GM12874 (cell line): ENCODE data around the gene CLDN9.

Source experiments
- CTCF ChIP-seq: IDR thresholded peaks from 2 replicates; pipeline ENCODE4 v1.5.1; 2011; ENCODE audit warnings: low read depth, mild to moderate bottlenecking, control low read depth, low read length, moderate library complexity; ENCODE audit not compliant: insufficient read depth

CLDN9 gene

DNA sequence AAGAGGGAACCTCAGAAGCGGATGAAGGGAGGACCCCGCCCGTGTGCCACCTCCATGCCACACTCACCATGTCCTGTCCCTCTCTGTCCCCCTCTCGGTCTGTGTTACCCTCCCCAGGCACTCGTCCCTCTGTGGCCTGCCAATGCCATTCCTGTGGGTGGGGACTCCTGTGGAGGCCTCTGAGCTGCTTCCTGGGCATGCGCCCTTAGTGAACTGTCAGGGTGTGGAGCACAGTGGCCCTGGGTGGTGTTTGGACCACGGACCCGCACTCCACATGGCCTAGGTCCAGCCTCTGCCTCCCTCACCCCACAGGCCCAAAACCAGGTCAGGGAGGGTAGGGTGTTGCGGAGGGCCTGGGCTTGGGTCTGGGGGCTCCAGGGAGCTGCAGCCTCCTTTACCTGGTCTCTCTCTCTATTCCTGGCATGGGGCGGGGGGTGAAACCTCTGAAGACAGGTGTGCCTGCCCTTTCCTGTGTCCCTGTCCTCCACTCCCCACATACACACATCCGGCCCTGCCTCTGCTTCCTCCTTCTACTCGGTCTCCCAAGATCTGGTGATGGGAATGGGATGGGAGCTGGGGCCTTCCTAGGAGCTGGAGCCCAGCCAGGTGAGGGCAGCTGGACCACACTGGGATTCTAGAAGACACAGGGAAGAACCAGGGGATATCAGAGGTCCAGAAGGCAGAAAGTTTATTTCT, 21.0 kb upstream of the CLDN9 start:
- no peak for TF ChIP-seq CTCF

DNA sequence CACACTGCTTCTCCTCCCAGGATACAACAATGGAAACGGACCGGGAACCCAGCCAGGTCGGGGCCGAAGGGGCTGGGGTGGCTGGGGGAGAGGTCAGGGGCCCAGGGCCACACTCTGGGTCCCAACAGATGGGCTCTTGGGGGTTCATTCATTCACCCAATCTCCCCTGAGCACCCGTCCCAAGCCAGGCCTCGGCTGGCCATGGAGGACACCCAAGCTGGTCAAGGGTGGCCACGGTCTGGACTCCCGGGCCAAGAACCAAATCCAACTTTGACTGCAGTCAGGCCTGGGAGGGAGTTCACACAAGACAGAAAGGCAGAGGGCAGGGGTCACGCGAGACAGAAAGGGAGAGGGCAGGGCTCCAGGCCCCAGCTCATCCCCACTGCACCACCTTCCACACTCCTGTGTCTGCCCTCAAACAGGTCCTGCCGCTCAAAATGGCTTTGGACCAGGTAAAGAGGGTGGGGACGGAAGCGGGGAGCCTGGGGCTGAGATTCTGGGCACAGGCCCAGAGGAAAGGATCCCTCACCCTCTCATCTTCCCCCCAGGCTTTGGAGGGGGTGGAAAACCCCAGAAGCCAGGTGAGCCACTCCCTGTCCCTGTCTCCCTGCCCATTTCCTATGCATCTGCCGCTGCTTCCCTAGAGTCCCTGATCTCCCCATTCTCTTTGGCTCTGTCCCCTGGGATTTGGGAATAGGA, 20.2 kb upstream of the CLDN9 start:
- TF ChIP-seq CTCF: no peak

GRCh38 chr16:2996298-2996697, 16.4 kb upstream of the CLDN9 start:
- no peak for TF ChIP-seq CTCF

GRCh38 chr16:2999929-3000328, 12.8 kb upstream of the CLDN9 start:
- no peak for TF ChIP-seq CTCF

- TF ChIP-seq CTCF: no peak
Measured at GRCh38 chr16:3000540-3000939, 12.2 kb upstream of the CLDN9 start.

DNA sequence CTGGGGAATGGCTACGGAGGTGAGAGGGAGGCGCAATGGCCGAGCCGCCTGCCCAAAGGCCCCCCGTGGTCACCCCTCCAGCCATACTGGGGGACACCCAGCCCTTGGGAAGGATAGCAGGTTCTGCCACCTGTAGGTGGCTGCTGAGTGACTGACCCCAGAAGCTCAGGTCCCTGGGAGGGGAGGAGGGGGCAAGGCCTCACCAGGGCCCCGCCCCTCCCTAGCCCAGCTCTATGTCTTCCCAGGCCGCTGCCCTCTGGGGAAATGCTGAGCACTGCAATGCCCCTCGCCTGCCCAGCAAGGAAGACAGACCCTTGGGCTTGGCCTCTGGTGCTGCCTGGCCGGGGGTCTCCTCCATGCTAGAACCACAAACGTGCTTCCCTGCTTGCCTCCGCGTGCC, 11.4 kb upstream of the CLDN9 start:
- TF ChIP-seq CTCF: no peak

DNA sequence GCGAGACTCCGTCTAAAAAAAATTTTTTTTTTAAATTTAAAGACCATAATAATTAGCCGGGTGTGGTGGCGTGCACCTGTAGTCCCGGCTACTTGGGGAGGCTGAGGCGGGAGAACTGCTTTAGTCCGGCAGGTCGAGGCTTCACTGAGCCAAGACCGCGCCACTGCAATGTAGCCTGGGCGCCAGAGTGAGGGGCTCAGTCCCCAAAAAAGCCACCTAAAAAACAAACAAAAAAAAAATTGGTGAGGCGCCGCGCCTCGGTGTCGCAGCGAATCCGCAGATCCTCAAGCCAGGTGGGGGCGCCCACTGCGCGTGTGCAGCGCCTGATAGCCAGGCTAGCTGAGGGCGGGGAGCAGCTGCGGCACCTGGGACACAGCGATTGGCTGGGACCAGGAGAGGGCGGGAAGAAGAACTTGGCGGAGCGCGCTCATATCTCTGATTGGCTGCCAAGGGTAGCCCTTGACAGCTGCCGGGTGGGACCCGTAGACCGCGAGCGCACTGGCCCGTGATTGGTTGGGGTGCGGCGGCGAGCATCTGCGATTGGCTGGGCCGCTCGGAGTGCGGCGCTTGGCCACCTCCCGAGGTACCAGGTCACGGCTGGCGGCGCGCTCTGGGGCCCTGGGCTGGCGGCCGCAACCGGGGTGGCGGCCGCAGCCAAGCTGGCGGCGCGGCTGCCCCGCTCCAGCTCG, 9.0 kb upstream of the CLDN9 start:
- peak; percentile 64 for TF ChIP-seq CTCF
